ENCODE results near the gene NCAM2. TPM values are rescaled to one million over a fixed set of nuclear protein-coding genes. Genes with fewer than 3 reads are reported as not detected.

The NCAM2 gene
- 0.40 and 0.84 TPM in 2 replicates for total RNA-seq (ENCODE audit: low replicate concordance)

GRCh38 chr21:20997636-20998455 lies at the start of gene NCAM2:
TSS of gene NCAM2 (plus strand) at chr21:20998409.
- Histone ChIP-seq H3K79me2 (ENCODE audit: low read depth) (no peaks in the 10 kb centered on the region), H3K36me3 (no peaks in the 10 kb centered on the region), H3K4me1 (peaks cover 5% of the 10 kb centered on the region), H3F3A (ENCODE audit: low read depth) (no peaks in the 10 kb centered on the region), H3K4me3 (peak within 1 kb of the TSS; percentile 88), H3K4me2 (peak within 1 kb of the TSS; percentile 91), H2AFZ (replicated peaks) (peak within 1 kb of the TSS; percentile 99), H3K9me3 (ENCODE audit: low read depth) (no peaks in the 10 kb centered on the region), H4K20me1 (ENCODE audit: low read depth) (no peaks in the 10 kb centered on the region), H3K9ac (no peak within 1 kb of the TSS), H3K27ac (no peak within 1 kb of the TSS), H3K27me3 (peaks cover 35% of the 10 kb centered on the region)
- Mint-ChIP-seq H3K36me3 (no peaks in the 10 kb centered on the region), H3K4me3 (peak within 1 kb of the TSS; percentile 90), H3K4me1 (peaks cover 16% of the 10 kb centered on the region), H3K27ac (peak within 1 kb of the TSS; percentile 46), H3K9me3 (no peaks in the 10 kb centered on the region), H3K27me3 (ENCODE audit: insufficient read depth, low read depth) (peaks cover 2% of the 10 kb centered on the region)
- TF ChIP-seq, protein P1, sequence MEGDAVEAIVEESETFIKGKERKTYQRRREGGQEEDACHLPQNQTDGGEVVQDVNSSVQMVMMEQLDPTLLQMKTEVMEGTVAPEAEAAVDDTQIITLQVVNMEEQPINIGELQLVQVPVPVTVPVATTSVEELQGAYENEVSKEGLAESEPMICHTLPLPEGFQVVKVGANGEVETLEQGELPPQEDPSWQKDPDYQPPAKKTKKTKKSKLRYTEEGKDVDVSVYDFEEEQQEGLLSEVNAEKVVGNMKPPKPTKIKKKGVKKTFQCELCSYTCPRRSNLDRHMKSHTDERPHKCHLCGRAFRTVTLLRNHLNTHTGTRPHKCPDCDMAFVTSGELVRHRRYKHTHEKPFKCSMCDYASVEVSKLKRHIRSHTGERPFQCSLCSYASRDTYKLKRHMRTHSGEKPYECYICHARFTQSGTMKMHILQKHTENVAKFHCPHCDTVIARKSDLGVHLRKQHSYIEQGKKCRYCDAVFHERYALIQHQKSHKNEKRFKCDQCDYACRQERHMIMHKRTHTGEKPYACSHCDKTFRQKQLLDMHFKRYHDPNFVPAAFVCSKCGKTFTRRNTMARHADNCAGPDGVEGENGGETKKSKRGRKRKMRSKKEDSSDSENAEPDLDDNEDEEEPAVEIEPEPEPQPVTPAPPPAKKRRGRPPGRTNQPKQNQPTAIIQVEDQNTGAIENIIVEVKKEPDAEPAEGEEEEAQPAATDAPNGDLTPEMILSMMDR (IDR thresholded peaks at IDR 0.05) = no peak
- no peak for TF ChIP-seq EZH2phosphoT487 (IDR thresholded peaks at IDR 0.05)
- peak; percentile 95 for DNase-seq (ENCODE audit: low spot score)

GRCh38 chr21:20949884-20950283 lies 48.3 kb upstream of the NCAM2 start:
- no peak overlapping the region for H3K4me3 ChIP-seq
- no peak overlapping the region for H3K4me2 ChIP-seq
- H3K36me3 ChIP-seq = no peaks in the 10 kb centered on the region
- no peaks in the 10 kb centered on the region for H3K4me1 ChIP-seq
- TF ChIP-seq EZH2 (IDR thresholded peaks at IDR 0.05) (no peak), EZH2phosphoT487 (IDR thresholded peaks at IDR 0.05) (no peak)
- TF ChIP-seq, protein P1 (IDR thresholded peaks at IDR 0.05) = no peak
- H3F3A ChIP-seq (ENCODE audit: low read depth) = no peaks in the 10 kb centered on the region
- Mint-ChIP-seq H3K27me3 (ENCODE audit: insufficient read depth, low read depth) (no peaks in the 10 kb centered on the region), H3K36me3 (no peaks in the 10 kb centered on the region), H3K4me1 (no peaks in the 10 kb centered on the region), H3K27ac (no peak overlapping the region), H3K9me3 (no peaks in the 10 kb centered on the region), H3K4me3 (no peak overlapping the region)
- no peak overlapping the region for H3K9ac ChIP-seq
- H4K20me1 ChIP-seq (ENCODE audit: low read depth) = no peaks in the 10 kb centered on the region
- no peaks in the 10 kb centered on the region for H3K9me3 ChIP-seq (ENCODE audit: low read depth)
- no peaks in the 10 kb centered on the region for H3K27me3 ChIP-seq
- H3K27ac ChIP-seq = no peak overlapping the region
- H3K79me2 ChIP-seq (ENCODE audit: low read depth) = no peaks in the 10 kb centered on the region
- no peak for DNase-seq (ENCODE audit: low spot score)
- H2AFZ ChIP-seq (replicated peaks) = peak overlapping the region; percentile 40

GRCh38 chr21:20965816-20966215 lies 32.4 kb upstream of the NCAM2 start:
- Mint-ChIP-seq H3K4me1 (peaks cover 7% of the 10 kb centered on the region), H3K27ac (no peak overlapping the region), H3K27me3 (ENCODE audit: insufficient read depth, low read depth) (no peaks in the 10 kb centered on the region), H3K4me3 (no peak overlapping the region), H3K9me3 (no peaks in the 10 kb centered on the region), H3K36me3 (no peaks in the 10 kb centered on the region)
- Histone ChIP-seq H4K20me1 (ENCODE audit: low read depth) (no peaks in the 10 kb centered on the region), H3K4me2 (no peak overlapping the region), H3K36me3 (no peaks in the 10 kb centered on the region), H3K9me3 (ENCODE audit: low read depth) (no peaks in the 10 kb centered on the region), H3K27ac (no peak overlapping the region), H3F3A (ENCODE audit: low read depth) (no peaks in the 10 kb centered on the region), H3K79me2 (ENCODE audit: low read depth) (no peaks in the 10 kb centered on the region), H3K27me3 (no peaks in the 10 kb centered on the region), H3K9ac (no peak overlapping the region), H3K4me1 (no peaks in the 10 kb centered on the region), H3K4me3 (no peak overlapping the region), H2AFZ (replicated peaks) (no peak overlapping the region)
- TF ChIP-seq, protein P1 (IDR thresholded peaks at IDR 0.05) = no peak
- TF ChIP-seq EZH2 (IDR thresholded peaks at IDR 0.05) = no peak
- TF ChIP-seq EZH2phosphoT487 (IDR thresholded peaks at IDR 0.05) = no peak
- no peak for DNase-seq (ENCODE audit: low spot score)

Measured in neural progenitor cell (in vitro differentiated cells).